WTC11 (cell line): ENCODE results near the gene ENAH. TPM values are rescaled to one million over a fixed set of nuclear protein-coding genes. Genes with fewer than 3 reads are reported as not detected.

Source experiments
- ATAC-seq: fragments of 200-7000 bp; cut with Tn5 transposase; 2 replicates; pipeline ENCODE4 v1.10.0; 2021; ENCODE audit warnings: mild to moderate bottlenecking, moderate library complexity
- CTCF ChIA-PET: fragments of 300-600 bp; sonication (Branson Sonifier 250); formaldehyde crosslinking; loops from one replicate; lab custom pipeline; 2021; ENCODE audit warnings: antibody characterized with exemption; lab: Charles Lee
- POLR2A ChIA-PET: fragments of 350-600 bp; sonication (Branson Sonifier 250); formaldehyde crosslinking; loops from one replicate; lab custom pipeline; 2021; ENCODE audit warnings: antibody characterized with exemption; lab: Charles Lee
- DNase-seq: peaks from one replicate; pipeline ENCODE4 v3.0.0; 2021; ENCODE audit warnings: low spot score
- H3K27ac Mint-ChIP-seq: 2 replicates; pipeline ENCODE4 v1.8.0; 2021; ENCODE audit warnings: mixed read lengths
- H3K27me3 Mint-ChIP-seq: 2 replicates; pipeline ENCODE4 v1.8.0; 2021; ENCODE audit warnings: low read depth, mild to moderate bottlenecking, moderate library complexity, mixed read lengths
- H3K36me3 Mint-ChIP-seq: 2 replicates; pipeline ENCODE4 v1.8.0; 2021; ENCODE audit warnings: mixed read lengths
- H3K4me1 Mint-ChIP-seq: 2 replicates; pipeline ENCODE4 v1.8.0; 2022; ENCODE audit warnings: mixed read lengths
- H3K4me3 Mint-ChIP-seq: 2 replicates; pipeline ENCODE4 v1.8.0; 2021; ENCODE audit warnings: mild to moderate bottlenecking, moderate library complexity, mixed read lengths
- H3K9me3 Mint-ChIP-seq: 2 replicates; pipeline ENCODE4 v1.8.0; 2021; ENCODE audit warnings: mixed read lengths
- ATF3 ChIP-seq: sonication (generic); formaldehyde crosslinking; conservative IDR thresholded peaks from 2 replicates; pipeline ENCODE4 v1.8.1; 2022; ENCODE audit warnings: mild to moderate bottlenecking, missing genetic modification reagents
- CREM ChIP-seq: sonication (generic); formaldehyde crosslinking; IDR thresholded peaks from 2 replicates; pipeline ENCODE4 v1.8.1; 2022; ENCODE audit warnings: mild to moderate bottlenecking, missing genetic modification reagents, moderate library complexity
- ERG ChIP-seq: fragments of 250-450 bp; sonication (Bioruptor Pico); IDR thresholded peaks from 2 replicates; pipeline ENCODE4 v1.8.0; 2021; ENCODE audit warnings: mild to moderate bottlenecking
- FOXK1 ChIP-seq: sonication (generic); formaldehyde crosslinking; IDR thresholded peaks from 2 replicates; pipeline ENCODE4 v1.8.0; 2022; ENCODE audit warnings: mild to moderate bottlenecking, moderate library complexity, missing genetic modification reagents
- JUN ChIP-seq: sonication (generic); formaldehyde crosslinking; IDR thresholded peaks from 2 replicates; pipeline ENCODE4 v1.8.0; 2023; ENCODE audit warnings: mild to moderate bottlenecking, missing genetic modification reagents
- KAT7 ChIP-seq: sonication (generic); formaldehyde crosslinking; IDR thresholded peaks from 2 replicates; pipeline ENCODE4 v1.8.1; 2023; ENCODE audit warnings: missing genetic modification reagents, mild to moderate bottlenecking, borderline replicate concordance
- NFYB ChIP-seq: sonication (generic); formaldehyde crosslinking; conservative IDR thresholded peaks from 2 replicates; pipeline ENCODE4 v1.8.0; 2022; ENCODE audit warnings: low read depth, missing genetic modification reagents
- NR1H2 ChIP-seq: sonication (generic); formaldehyde crosslinking; IDR thresholded peaks from 2 replicates; pipeline ENCODE4 v1.9.0; 2021; ENCODE audit warnings: mild to moderate bottlenecking, moderate library complexity, missing genetic modification reagents
- NR3C1 ChIP-seq: sonication (generic); formaldehyde crosslinking; conservative IDR thresholded peaks from 2 replicates; pipeline ENCODE4 v1.8.1; 2023; ENCODE audit warnings: low read depth, mild to moderate bottlenecking, missing genetic modification reagents
- PRDM15 ChIP-seq: sonication (generic); formaldehyde crosslinking; IDR thresholded peaks from 2 replicates; pipeline ENCODE4 v1.8.0; 2022; ENCODE audit warnings: missing genetic modification reagents
- PREB ChIP-seq: sonication (generic); formaldehyde crosslinking; IDR thresholded peaks from 2 replicates; pipeline ENCODE4 v1.8.1; 2022; ENCODE audit warnings: mild to moderate bottlenecking, missing genetic modification reagents, moderate library complexity, borderline replicate concordance
- SMAD3 ChIP-seq: sonication (generic); formaldehyde crosslinking; IDR thresholded peaks from 2 replicates; pipeline ENCODE4 v1.8.0; 2022; ENCODE audit warnings: missing genetic modification reagents, mild to moderate bottlenecking, borderline replicate concordance
- SMAD4 ChIP-seq: sonication (generic); formaldehyde crosslinking; IDR thresholded peaks from 2 replicates; pipeline ENCODE4 v1.8.0; 2022; ENCODE audit warnings: mild to moderate bottlenecking, missing genetic modification reagents
- TEAD1 ChIP-seq: sonication (generic); formaldehyde crosslinking; IDR thresholded peaks from 2 replicates; pipeline ENCODE4 v1.8.0; 2022; ENCODE audit warnings: mild to moderate bottlenecking, missing genetic modification reagents
- ZBTB21 ChIP-seq: sonication (generic); formaldehyde crosslinking; IDR thresholded peaks from 2 replicates; pipeline ENCODE4 v1.8.1; 2023; ENCODE audit warnings: mild to moderate bottlenecking, missing genetic modification reagents, borderline replicate concordance
- ZNF121 ChIP-seq: sonication (generic); formaldehyde crosslinking; IDR thresholded peaks from 2 replicates; pipeline ENCODE4 v1.8.0; 2023; ENCODE audit warnings: missing genetic modification reagents
- ZNF138 ChIP-seq: sonication (generic); formaldehyde crosslinking; conservative IDR thresholded peaks from 2 replicates; pipeline ENCODE4 v1.8.1; 2022; ENCODE audit warnings: mild to moderate bottlenecking, moderate library complexity, missing genetic modification reagents
- ZNF232 ChIP-seq: sonication (generic); formaldehyde crosslinking; IDR thresholded peaks from 2 replicates; pipeline ENCODE4 v1.8.0; 2022; ENCODE audit warnings: mild to moderate bottlenecking, missing genetic modification reagents
- ZNF317 ChIP-seq: sonication (generic); formaldehyde crosslinking; IDR thresholded peaks from 2 replicates; pipeline ENCODE4 v1.8.1; 2023; ENCODE audit warnings: low read depth, mild to moderate bottlenecking, moderate library complexity, missing genetic modification reagents, borderline replicate concordance
- ZNF512 ChIP-seq: sonication (generic); formaldehyde crosslinking; IDR thresholded peaks from 2 replicates; pipeline ENCODE4 v1.8.1; 2022; ENCODE audit warnings: missing genetic modification reagents, borderline replicate concordance
- ZNF532 ChIP-seq: fragments of 250-450 bp; sonication (Bioruptor Pico); IDR thresholded peaks from 2 replicates; pipeline ENCODE4 v1.9.0; 2021; ENCODE audit warnings: mild to moderate bottlenecking, borderline replicate concordance
- total RNA-seq: library from RNA; stranded (reverse); gene quantifications from 3 replicates; pipeline ENCODE4 v1.2.3, GENCODE V29; 2021

Gene ENAH
- total RNA-seq, 1 experiment from 2014 or later: 227 TPM

- Mint-ChIP-seq H3K36me3 (no peaks in the 10 kb centered on the region), H3K4me3 (peak overlapping the region; percentile 20; the same call in 1 of the 2 replicates), H3K27ac (peak overlapping the region; percentile 87), H3K9me3 (no peaks in the 10 kb centered on the region), H3K27me3 (no peaks in the 10 kb centered on the region), H3K4me1 (peaks cover 57% of the 10 kb centered on the region)
- ATAC-seq (peak; percentile 44; the same call in 1 of the 2 replicates), DNase-seq (peak; percentile 34)
- CTCF ChIA-PET: interaction anchor here (0.6 kb wide), 1 partner anchor 47 kb away, joined by 3 read pairs; no protein-coding TSS in a partner anchor
- TF ChIP-seq ZNF232 (CRISPR knock-in tag): no peak
- TF ChIP-seq ZBTB21 (CRISPR knock-in tag): no peak
- TF ChIP-seq SMAD3 (CRISPR knock-in tag): no peak
- POLR2A ChIA-PET: interaction anchor here (0.6 to 1.1 kb wide), 3 partner anchors 38 to 175 kb away, joined by 3 to 6 read pairs (median 4); no protein-coding TSS in a partner anchor
These were observed 44.7 kb downstream of the ENAH start for GRCh38 chr1:225608014-225608796.

- H3K4me3 Mint-ChIP-seq: no peak overlapping the region
These were observed 45.6 kb downstream of the ENAH start for GRCh38 chr1:225607355-225607754.

More at GRCh38 chr1:225607355-225607754, 45.6 kb downstream of the ENAH start:
- DNase-seq: no peak
- Mint-ChIP-seq H3K27me3 (no peaks in the 10 kb centered on the region), H3K27ac (peak overlapping the region; percentile 87), H3K4me1 (peaks cover 55% of the 10 kb centered on the region)
- CTCF ChIA-PET: interaction anchor here (0.6 kb wide), 2 partner anchors 48 to 940 kb away, joined by 3 read pairs; no protein-coding TSS in a partner anchor
- no peak for TF ChIP-seq NR3C1 (CRISPR knock-in tag)
- TF ChIP-seq JUN (CRISPR knock-in tag): no peak
- no peak for TF ChIP-seq TEAD1
- no peak for TF ChIP-seq ERG
- TF ChIP-seq ATF3: no peak
- TF ChIP-seq ZNF121 (CRISPR knock-in tag): no peak
- TF ChIP-seq KAT7 (CRISPR knock-in tag): no peak
- no peak for TF ChIP-seq ZNF512 (CRISPR knock-in tag)
- no peak for TF ChIP-seq SMAD4 (CRISPR knock-in tag)
- no peak for TF ChIP-seq ZNF138 (CRISPR knock-in tag)
- TF ChIP-seq SMAD3 (CRISPR knock-in tag): no peak
- no peak for TF ChIP-seq PREB (CRISPR knock-in tag)
- no peak for TF ChIP-seq PRDM15
- no peak for TF ChIP-seq FOXK1 (CRISPR knock-in tag)
- TF ChIP-seq NR1H2 (CRISPR knock-in tag): no peak
- no peak for TF ChIP-seq ZNF532 (CRISPR knock-in tag)
- no peak for TF ChIP-seq NFYB (CRISPR knock-in tag)
- no peak for TF ChIP-seq ZNF317
- TF ChIP-seq CREM: no peak
- TF ChIP-seq, all 79 proteins: peak for 0
- H3K9me3 Mint-ChIP-seq: peaks cover 4% of the 10 kb centered on the region
- ATAC-seq: no peak
- H3K36me3 Mint-ChIP-seq: peaks cover 2% of the 10 kb centered on the region; the same call in 1 of the 2 replicates
- POLR2A ChIA-PET: interaction anchor here (0.7 kb wide), 1 partner anchor 78 kb away, joined by 7 read pairs; no protein-coding TSS in a partner anchor
